ENCODE measurements around the gene VEPH1. TPM values are rescaled to one million over a fixed set of nuclear protein-coding genes. Genes with fewer than 3 reads are reported as not detected.

The VEPH1 gene
- total RNA-seq, 1 donor from 2014 or later, result 2.2 TPM

GRCh38 chr3:157280354-157280753 lies 222.9 kb downstream of the VEPH1 start:
- Mint-ChIP-seq H3K4me1 (ENCODE audit: low read depth) (peaks cover 45% of the 10 kb centered on the region), H3K36me3 (ENCODE audit: low read depth) (no peaks in the 10 kb centered on the region), H3K27me3 (ENCODE audit: low read depth) (no peaks in the 10 kb centered on the region), H3K4me3 (ENCODE audit: unreplicated experiment) (no peak overlapping the region), H3K9me3 (ENCODE audit: low read depth) (no peaks in the 10 kb centered on the region), H3K27ac (ENCODE audit: unreplicated experiment) (no peak overlapping the region)
- DNase-seq (ENCODE audit: low spot score), result no peak
- TF ChIP-seq, protein P1, sequence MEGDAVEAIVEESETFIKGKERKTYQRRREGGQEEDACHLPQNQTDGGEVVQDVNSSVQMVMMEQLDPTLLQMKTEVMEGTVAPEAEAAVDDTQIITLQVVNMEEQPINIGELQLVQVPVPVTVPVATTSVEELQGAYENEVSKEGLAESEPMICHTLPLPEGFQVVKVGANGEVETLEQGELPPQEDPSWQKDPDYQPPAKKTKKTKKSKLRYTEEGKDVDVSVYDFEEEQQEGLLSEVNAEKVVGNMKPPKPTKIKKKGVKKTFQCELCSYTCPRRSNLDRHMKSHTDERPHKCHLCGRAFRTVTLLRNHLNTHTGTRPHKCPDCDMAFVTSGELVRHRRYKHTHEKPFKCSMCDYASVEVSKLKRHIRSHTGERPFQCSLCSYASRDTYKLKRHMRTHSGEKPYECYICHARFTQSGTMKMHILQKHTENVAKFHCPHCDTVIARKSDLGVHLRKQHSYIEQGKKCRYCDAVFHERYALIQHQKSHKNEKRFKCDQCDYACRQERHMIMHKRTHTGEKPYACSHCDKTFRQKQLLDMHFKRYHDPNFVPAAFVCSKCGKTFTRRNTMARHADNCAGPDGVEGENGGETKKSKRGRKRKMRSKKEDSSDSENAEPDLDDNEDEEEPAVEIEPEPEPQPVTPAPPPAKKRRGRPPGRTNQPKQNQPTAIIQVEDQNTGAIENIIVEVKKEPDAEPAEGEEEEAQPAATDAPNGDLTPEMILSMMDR (IDR thresholded peaks at IDR 0.05), result no peak

DNA sequence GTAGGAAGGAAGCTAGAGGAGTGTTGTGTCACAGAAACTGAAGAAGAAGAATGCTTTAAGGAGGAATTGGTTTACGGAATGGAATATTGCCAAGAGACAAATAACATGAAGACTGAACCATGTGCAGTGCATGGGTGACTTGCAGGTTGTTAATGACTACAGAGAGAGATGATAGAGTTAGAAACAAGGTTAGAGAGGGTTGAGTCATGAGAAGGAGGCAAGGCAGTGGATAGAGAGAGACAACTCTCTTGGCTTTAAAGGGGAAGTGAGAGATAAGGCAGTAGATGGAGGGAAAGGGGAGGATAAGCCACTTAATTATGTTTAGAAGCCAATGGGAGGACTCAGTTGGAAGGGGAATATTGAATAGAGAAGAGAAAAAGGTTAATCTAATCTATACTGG lies 224.0 kb downstream of the VEPH1 start:
- no peak overlapping the region for H3K4me3 Mint-ChIP-seq (ENCODE audit: unreplicated experiment)
- H3K36me3 Mint-ChIP-seq (ENCODE audit: low read depth), result no peaks in the 10 kb centered on the region
- no peaks in the 10 kb centered on the region for H3K27me3 Mint-ChIP-seq (ENCODE audit: low read depth)
- TF ChIP-seq, protein P1 (IDR thresholded peaks at IDR 0.05), result no peak
- peaks cover 34% of the 10 kb centered on the region for H3K4me1 Mint-ChIP-seq (ENCODE audit: low read depth)
- DNase-seq (ENCODE audit: low spot score), result no peak
- H3K9me3 Mint-ChIP-seq (ENCODE audit: low read depth), result no peaks in the 10 kb centered on the region
- H3K27ac Mint-ChIP-seq (ENCODE audit: unreplicated experiment), result no peak overlapping the region

GRCh38 chr3:157276801-157277200 lies 226.4 kb downstream of the VEPH1 start:
- no peaks in the 10 kb centered on the region for H3K27me3 Mint-ChIP-seq (ENCODE audit: low read depth)
- no peaks in the 10 kb centered on the region for H3K9me3 Mint-ChIP-seq (ENCODE audit: low read depth)
- TF ChIP-seq, protein P1 (IDR thresholded peaks at IDR 0.05), result no peak
- H3K4me3 Mint-ChIP-seq (ENCODE audit: unreplicated experiment), result no peak overlapping the region
- no peaks in the 10 kb centered on the region for H3K36me3 Mint-ChIP-seq (ENCODE audit: low read depth)
- no peak overlapping the region for H3K27ac Mint-ChIP-seq (ENCODE audit: unreplicated experiment)
- peaks cover 12% of the 10 kb centered on the region for H3K4me1 Mint-ChIP-seq (ENCODE audit: low read depth)
- DNase-seq (ENCODE audit: low spot score), result no peak

GRCh38 chr3:157275832-157276231 lies 227.4 kb downstream of the VEPH1 start:
- TF ChIP-seq, protein P1 (IDR thresholded peaks at IDR 0.05), result no peak
- H3K36me3 Mint-ChIP-seq (ENCODE audit: low read depth), result no peaks in the 10 kb centered on the region
- H3K4me3 Mint-ChIP-seq (ENCODE audit: unreplicated experiment), result no peak overlapping the region
- H3K9me3 Mint-ChIP-seq (ENCODE audit: low read depth), result no peaks in the 10 kb centered on the region
- no peak overlapping the region for H3K27ac Mint-ChIP-seq (ENCODE audit: unreplicated experiment)
- no peaks in the 10 kb centered on the region for H3K27me3 Mint-ChIP-seq (ENCODE audit: low read depth)
- no peak for DNase-seq (ENCODE audit: low spot score)
- peaks cover 7% of the 10 kb centered on the region for H3K4me1 Mint-ChIP-seq (ENCODE audit: low read depth)

GRCh38 chr3:157274644-157275137 lies 228.5 kb downstream of the VEPH1 start:
- Mint-ChIP-seq H3K27ac (ENCODE audit: unreplicated experiment) (peak overlapping the region; percentile 61), H3K4me3 (ENCODE audit: unreplicated experiment) (no peak overlapping the region), H3K4me1 (ENCODE audit: low read depth) (no peaks in the 10 kb centered on the region), H3K27me3 (ENCODE audit: low read depth) (no peaks in the 10 kb centered on the region), H3K36me3 (ENCODE audit: low read depth) (no peaks in the 10 kb centered on the region), H3K9me3 (ENCODE audit: low read depth) (no peaks in the 10 kb centered on the region)
- TF ChIP-seq, protein P1 (IDR thresholded peaks at IDR 0.05), result no peak
- no peak for DNase-seq (ENCODE audit: low spot score)

Data from chondrocyte (in vitro differentiated cells).